ENCODE data around the gene ZNF892. TPM values are rescaled to one million over a fixed set of nuclear protein-coding genes. Genes with fewer than 3 reads are reported as not detected.

The ZNF892 gene
- 1 to 10 TPM; 4.1 to 7.2 TPM for total RNA-seq

DNA sequence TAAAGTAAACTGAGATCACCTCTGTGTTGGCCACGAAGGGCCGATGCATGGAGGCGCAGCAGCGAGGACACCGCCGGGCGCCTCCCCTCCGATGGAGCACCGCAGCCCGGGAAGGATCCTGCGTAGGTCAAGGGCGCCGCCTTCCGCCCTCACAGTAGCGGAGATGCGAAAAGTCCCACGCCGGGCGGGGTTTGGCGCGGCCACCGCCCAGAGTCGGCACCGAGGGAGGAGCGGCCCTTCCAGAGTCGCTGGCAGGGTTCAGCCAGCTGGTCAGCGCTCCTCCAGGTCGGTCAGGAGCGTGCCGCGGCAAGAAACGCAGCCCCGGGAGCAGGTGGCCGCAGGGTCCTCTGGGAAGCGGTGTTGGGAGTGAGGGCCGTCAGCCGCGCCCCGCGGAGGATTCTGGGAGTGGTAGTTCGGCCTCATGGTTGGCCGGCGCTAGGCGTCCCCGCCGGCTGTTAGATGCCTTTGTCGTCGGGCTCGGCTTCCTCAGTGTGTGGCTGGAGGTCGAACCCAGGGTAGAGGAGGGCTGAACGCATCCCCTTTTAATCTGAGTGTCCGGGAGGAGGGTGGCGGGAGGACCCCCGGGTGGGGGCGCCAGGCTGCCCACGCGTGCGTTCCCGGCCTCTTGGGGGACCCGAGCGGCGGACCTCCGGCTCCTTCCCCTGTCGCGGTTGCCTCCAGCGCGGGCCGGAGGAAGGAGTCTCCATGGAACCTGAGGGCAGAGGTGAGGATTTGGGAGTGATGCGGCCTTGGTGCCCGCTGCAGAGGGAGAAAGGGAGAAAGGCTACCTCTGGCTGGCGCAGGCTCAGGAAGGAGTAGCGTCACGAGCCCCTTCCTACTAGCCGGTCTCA, at the start of gene ZNF892:
Gene ZNF892 (plus strand): TSS at position 411 of the 851 bp plus-strand sequence. CDS start 295 bp downstream, at position 706.
- no peaks in the 10 kb centered on the region for H3K27me3 Mint-ChIP-seq (ENCODE audit: low read depth)

DNA sequence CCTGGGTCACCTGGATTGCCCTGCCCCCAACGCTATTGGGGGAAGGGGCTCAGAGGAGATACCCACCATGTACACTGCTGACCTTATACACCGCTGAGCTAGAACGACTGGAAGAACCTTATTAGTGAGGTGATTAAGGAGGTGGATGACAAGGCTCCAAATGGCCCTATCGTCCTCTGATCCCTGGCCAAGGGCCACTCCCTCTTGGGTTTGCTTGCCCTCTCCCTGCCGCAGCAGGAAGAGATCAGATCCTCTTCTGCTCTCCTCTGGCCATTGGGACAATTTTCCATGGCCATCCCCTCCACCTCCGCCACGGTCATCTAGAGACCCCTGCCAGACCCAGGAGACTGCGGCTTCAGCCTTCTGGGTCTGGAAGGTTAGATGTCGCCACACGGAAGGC, 48.9 kb upstream of the ZNF892 start:
- Mint-ChIP-seq H3K36me3 (ENCODE audit: insufficient read depth in 2 of 2) (peaks cover 18 to 25% of the 10 kb centered on the region in 2 donors), H3K4me1 (ENCODE audit: low read depth) (peaks cover 9% of the 10 kb centered on the region), H3K4me3 (peak overlapping the region; percentile 86 to 88), H3K27me3 (ENCODE audit: low read depth) (no peaks in the 10 kb centered on the region), H3K9me3 (peaks cover 5 to 11% of the 10 kb centered on the region in 2 donors), H3K27ac (no peak overlapping the region)
- ATAC-seq (replicated peaks in 1 of 2) (no peak), DNase-seq (no peak)

More for the DNA sequence above, at the start of gene ZNF892:
- H3K36me3 Mint-ChIP-seq (ENCODE audit: insufficient read depth in 2 of 2): peaks cover 27 to 36% of the 10 kb centered on the region in 2 donors
- H3K27ac Mint-ChIP-seq: peak within 1 kb of the TSS; percentile 93
- DNase-seq: peak; percentile 85 to 86
- ATAC-seq (replicated peaks in 1 of 2): peak; percentile 96 to 97
- H3K4me1 Mint-ChIP-seq (ENCODE audit: low read depth): peaks cover 25% of the 10 kb centered on the region
- H3K4me3 Mint-ChIP-seq: peak within 1 kb of the TSS; percentile 93 to 95
- peaks cover 17 to 18% of the 10 kb centered on the region in 2 donors for H3K9me3 Mint-ChIP-seq

DNA sequence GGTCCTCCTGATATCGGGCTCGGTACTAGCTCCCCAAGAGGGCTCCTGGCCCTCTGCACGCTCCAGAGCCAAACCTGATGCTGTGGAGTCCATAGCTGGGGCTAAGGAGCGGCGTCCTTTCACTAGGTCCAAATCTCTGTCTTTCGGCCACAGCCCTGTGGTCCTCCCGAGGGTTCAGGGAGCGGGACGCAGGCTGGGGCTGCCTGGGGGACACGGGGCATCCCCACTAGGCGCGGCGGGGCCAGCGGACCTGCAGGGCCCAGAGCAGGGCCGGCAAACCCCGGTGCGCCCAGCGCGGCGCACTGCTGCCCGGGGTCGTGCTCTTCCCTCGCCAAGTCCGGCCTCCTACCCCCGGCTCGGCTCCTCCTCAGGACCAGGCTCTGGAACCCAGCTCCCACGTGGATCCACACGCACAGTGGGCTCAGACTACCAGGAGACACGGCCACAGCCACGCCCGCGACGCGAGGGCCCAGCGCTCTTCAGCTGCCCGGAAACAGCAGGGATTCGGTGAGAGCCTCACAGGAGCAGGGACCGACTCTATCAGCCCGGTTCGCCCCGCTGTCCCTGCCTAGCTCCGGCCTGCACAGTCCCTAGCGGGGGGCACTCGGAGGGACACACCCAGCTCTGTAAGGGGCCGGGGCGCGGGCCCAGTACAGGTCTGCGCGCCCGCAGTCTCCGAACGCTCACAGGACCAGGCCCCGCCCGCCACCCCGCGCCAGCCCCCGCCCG, 48.3 kb upstream of the ZNF892 start:
- peak; percentile 69 to 80 for ATAC-seq (replicated peaks in 1 of 2)
- peaks cover 5 to 11% of the 10 kb centered on the region in 2 donors for H3K9me3 Mint-ChIP-seq
- DNase-seq: peak; percentile 3 to 39
- H3K27ac Mint-ChIP-seq: no peak overlapping the region
- H3K36me3 Mint-ChIP-seq (ENCODE audit: insufficient read depth in 2 of 2): peaks cover 16 to 20% of the 10 kb centered on the region in 2 donors
- no peaks in the 10 kb centered on the region for H3K27me3 Mint-ChIP-seq (ENCODE audit: low read depth)
- H3K4me1 Mint-ChIP-seq (ENCODE audit: low read depth): peaks cover 15% of the 10 kb centered on the region
- peak overlapping the region; percentile 86 to 88 for H3K4me3 Mint-ChIP-seq

DNA sequence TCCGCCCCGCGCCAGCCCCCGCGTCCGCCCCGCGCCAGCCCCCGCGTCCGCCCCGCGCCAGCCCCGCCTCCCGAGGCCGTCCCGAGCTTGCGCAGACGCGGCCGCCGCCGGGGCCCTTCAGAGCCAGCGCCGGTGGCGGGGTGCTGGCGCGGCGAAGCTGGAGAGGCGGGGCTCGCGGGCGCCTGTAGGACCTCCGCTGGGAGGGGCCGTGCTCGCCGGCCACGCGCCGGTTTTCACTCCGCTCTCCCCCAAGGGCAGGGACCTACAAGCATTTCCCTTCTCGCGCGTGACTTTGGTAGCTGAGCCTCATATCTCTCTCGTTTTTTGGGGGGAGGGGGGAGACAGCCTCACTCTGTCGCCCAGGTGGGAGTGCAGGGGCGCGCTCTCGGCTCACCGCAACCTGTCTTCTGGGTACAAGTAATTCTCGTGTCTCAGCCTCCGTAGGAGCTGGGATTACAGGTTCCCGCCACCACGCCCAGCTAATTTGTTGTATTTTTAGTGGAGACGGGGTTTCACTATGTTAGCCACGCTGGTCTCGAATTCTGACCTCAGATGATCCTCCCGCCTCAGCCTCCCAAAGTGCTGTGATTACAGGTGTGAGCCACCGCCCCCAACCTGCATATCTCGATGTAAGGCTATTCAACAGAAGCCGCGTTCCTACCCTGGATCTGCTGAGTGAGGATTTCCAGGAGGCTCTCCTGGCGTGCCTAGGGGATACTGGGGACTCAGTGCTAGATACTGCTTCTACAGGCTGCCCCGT, 47.5 kb upstream of the ZNF892 start, which contains the start of gene ZNF514:
Gene ZNF514 (minus strand): TSS at position 159 of the 760 bp plus-strand sequence. CDS start 6,595 bp downstream, outside the sequence.
- peaks cover 2 to 7% of the 10 kb centered on the region in 2 donors for H3K9me3 Mint-ChIP-seq
- H3K27me3 Mint-ChIP-seq (ENCODE audit: low read depth): no peaks in the 10 kb centered on the region
- peak within 1 kb of the TSS; percentile 89 to 96 for H3K4me3 Mint-ChIP-seq
- peak within 1 kb of the TSS; percentile 88 for H3K27ac Mint-ChIP-seq
- peak; percentile 96 for ATAC-seq (replicated peaks in 1 of 2)
- peaks cover 12 to 15% of the 10 kb centered on the region in 2 donors for H3K36me3 Mint-ChIP-seq (ENCODE audit: insufficient read depth in 2 of 2)
- peak; percentile 85 to 87 for DNase-seq
- peaks cover 23% of the 10 kb centered on the region for H3K4me1 Mint-ChIP-seq (ENCODE audit: low read depth)

DNA sequence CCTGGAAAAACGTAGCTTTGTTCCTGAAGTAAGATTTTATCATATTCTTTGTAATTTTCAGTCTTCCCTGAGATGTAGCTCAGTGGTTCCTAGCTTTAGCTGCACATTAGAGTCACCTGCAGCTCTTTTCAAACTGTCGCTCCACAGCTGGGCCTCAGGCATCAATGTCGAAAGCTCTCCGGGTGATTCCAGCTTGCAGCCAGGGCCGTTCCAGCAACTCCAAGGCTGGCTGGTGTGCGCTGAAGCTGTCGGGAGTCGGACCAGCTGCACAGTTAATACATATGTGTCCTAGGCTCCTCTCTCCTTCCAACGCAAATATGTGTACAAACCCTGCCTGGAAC, 42.3 kb upstream of the ZNF892 start:
- Mint-ChIP-seq H3K27me3 (ENCODE audit: low read depth) (no peaks in the 10 kb centered on the region), H3K36me3 (ENCODE audit: insufficient read depth in 2 of 2) (peaks cover 8 to 15% of the 10 kb centered on the region in 2 donors), H3K4me3 (peak overlapping the region; percentile 95 to 99), H3K27ac (peak overlapping the region; percentile 93), H3K9me3 (no peaks in the 10 kb centered on the region), H3K4me1 (ENCODE audit: low read depth) (peaks cover 37% of the 10 kb centered on the region)
- DNase-seq: no peak
- ATAC-seq (replicated peaks in 1 of 2): peak in 1 of 2 donors; percentile 2

DNA sequence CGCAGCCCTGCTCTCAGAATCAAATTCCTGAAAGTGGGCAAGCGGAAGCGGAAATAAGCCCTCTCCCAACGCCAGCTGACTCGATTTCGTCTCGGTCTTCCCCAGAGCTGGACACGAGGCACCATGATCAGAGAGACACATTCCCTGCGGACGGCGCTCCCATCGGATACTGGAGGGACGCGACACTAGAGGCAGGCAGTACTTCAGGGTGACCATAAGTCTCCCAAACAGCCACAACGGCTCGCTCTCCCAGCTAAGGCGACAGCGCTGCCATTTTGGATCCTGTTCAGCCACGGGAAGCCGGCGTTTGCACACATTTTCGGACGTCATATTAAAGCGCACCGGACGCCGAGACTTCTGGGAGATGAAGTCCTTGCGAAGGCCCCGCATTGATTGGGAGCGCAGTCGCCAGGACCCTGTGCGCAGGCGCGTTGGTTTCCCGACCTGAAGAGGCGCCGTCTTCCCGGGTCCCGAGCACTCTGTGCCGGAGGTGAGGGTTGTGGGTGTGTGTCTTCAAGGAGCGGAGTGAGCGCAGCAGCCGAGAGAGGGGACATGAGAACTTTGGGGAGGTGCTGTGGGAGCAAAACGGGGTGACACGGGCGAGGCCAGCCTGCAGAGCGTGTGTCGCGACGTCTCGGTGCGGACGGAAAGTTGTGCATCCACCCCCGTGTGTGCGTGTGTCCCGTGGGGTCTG, 41.8 kb upstream of the ZNF892 start, which contains the start of gene ZNF2:
Gene ZNF2 (plus strand): TSS at position 439 of the 694 bp plus-strand sequence. CDS start 10,418 bp downstream, outside the sequence.
- peak; percentile 96 for DNase-seq
- H3K27ac Mint-ChIP-seq: peak within 1 kb of the TSS; percentile 93

DNA sequence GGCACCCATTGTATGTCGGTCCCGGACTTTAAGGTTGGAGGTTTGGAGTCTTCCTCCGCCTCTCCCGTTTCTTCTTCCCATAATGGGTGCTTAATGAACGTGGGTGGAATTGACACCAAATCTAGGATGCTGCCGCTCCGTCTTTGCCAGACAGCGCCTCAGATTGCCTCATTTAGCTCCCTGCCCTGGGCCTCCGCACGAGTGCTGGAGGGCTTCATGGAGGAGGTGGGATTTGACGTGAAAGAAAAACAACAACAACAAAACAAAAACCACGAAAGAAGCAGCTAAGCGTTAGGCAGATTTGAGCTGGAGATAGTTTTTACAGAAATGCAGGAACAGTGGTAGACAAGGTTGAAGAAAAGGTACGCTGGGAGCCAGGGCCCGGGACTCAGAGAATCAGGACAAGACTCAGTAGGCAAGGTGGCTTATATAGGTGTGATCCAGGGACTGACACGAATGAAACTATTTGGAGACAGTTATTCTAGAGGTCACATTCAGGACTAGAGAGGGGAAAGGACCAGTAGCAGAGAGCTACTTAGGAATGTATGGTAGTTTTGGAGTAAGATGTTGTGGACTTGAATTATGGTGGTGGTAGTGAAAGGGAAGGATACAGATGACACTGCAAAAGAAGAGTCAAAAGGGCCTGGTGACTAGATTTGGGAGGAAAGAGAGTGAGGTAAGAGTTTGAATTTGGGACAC, 41.1 kb upstream of the ZNF892 start:
- ATAC-seq (replicated peaks in 1 of 2) (peak; percentile 6 to 8), DNase-seq (no peak)
- Mint-ChIP-seq H3K27ac (peak overlapping the region; percentile 93), H3K36me3 (ENCODE audit: insufficient read depth in 2 of 2) (peaks cover 8 to 15% of the 10 kb centered on the region in 2 donors), H3K9me3 (no peaks in the 10 kb centered on the region), H3K4me1 (ENCODE audit: low read depth) (peaks cover 37% of the 10 kb centered on the region), H3K4me3 (peak overlapping the region; percentile 95 to 99), H3K27me3 (ENCODE audit: low read depth) (no peaks in the 10 kb centered on the region)

More for the DNA sequence above, 41.8 kb upstream of the ZNF892 start, which contains the start of gene ZNF2:
- no peaks in the 10 kb centered on the region for H3K9me3 Mint-ChIP-seq
- peak; percentile 97 for ATAC-seq (replicated peaks in 1 of 2)
- H3K4me3 Mint-ChIP-seq: peak within 1 kb of the TSS; percentile 95 to 99
- peaks cover 37% of the 10 kb centered on the region for H3K4me1 Mint-ChIP-seq (ENCODE audit: low read depth)
- peaks cover 8 to 15% of the 10 kb centered on the region in 2 donors for H3K36me3 Mint-ChIP-seq (ENCODE audit: insufficient read depth in 2 of 2)
- no peaks in the 10 kb centered on the region for H3K27me3 Mint-ChIP-seq (ENCODE audit: low read depth)

DNA sequence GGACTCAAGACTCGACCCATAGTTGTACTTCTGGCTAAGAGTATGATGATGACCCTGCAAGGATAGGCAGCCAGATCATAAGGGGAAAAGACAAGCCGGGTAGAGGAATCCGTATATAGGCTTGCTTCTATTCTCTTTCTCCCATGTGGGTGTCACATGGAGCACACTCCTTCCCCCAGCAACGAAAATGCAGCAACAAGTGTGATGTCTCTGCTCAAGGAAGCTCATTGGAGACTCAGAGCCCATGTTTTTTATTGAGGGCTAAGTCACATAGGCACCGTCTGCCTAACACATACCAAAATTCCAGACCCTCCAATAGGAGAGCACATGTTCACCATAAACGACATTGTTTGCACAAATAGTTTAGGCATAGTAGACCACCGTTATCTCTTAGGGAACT, 35.4 kb upstream of the ZNF892 start:
- Mint-ChIP-seq H3K27me3 (ENCODE audit: low read depth) (no peaks in the 10 kb centered on the region), H3K27ac (no peak overlapping the region), H3K4me1 (ENCODE audit: low read depth) (peaks cover 11% of the 10 kb centered on the region), H3K9me3 (peaks cover 0 to 3% of the 10 kb centered on the region in 2 donors), H3K4me3 (no peak overlapping the region), H3K36me3 (ENCODE audit: insufficient read depth in 2 of 2) (peaks cover under 1 to 7% of the 10 kb centered on the region in 2 donors)
- DNase-seq (no peak), ATAC-seq (replicated peaks in 1 of 2) (no peak)

DNA sequence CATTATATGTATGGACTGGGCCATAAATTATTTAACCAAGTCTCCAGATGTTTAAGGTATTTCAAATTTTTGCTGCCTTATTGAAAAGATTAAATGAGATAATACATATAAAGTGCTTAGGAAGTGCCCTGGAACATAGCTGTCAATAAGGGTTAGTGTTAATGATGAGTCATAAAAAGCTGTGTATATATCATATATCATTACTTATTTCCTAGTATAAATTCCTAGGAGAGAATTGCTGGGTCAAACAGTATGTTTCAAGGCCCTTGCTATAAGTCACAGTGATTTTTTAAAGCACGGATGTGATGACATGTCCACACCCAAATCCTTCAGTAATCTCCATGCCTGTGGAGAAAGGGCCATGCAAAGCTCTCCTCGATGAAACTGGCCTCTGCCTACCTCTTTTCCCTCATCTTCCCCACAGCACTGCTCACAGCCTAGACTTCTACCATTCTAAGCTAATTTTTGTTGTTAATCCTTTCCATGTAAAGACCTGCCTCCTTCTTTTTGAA, 33.2 kb upstream of the ZNF892 start:
- H3K4me1 Mint-ChIP-seq (ENCODE audit: low read depth): peaks cover 9% of the 10 kb centered on the region
- H3K27me3 Mint-ChIP-seq (ENCODE audit: low read depth): no peaks in the 10 kb centered on the region
- H3K36me3 Mint-ChIP-seq (ENCODE audit: insufficient read depth in 2 of 2): peaks cover 7 to 19% of the 10 kb centered on the region in 2 donors
- no peak overlapping the region for H3K4me3 Mint-ChIP-seq
- DNase-seq: no peak
- H3K27ac Mint-ChIP-seq: no peak overlapping the region
- no peak for ATAC-seq (replicated peaks in 1 of 2)
- peaks cover 2 to 3% of the 10 kb centered on the region in 2 donors for H3K9me3 Mint-ChIP-seq

DNA sequence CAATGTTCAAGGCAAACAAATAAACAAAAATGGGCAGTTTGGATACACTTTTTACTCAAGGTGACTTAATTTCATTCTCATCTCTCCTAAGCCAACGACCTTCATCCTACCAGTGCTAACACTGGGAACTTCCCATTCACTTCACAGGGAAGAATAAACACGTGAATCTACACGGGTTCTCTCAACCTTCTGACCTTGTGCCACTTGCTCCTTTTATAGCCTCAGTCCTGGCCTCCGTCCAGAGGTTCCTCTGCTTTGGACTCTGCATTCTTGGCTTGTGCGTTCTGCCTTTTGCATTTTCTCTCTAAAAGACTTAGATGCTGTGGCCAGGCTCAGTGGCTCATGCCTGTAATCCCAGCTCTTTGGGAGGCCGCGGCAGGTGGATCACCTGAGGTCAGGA, 27.9 kb upstream of the ZNF892 start:
- peaks cover 2% of the 10 kb centered on the region for H3K4me1 Mint-ChIP-seq (ENCODE audit: low read depth)
- H3K9me3 Mint-ChIP-seq: peaks cover 15 to 18% of the 10 kb centered on the region in 2 donors
- no peaks in the 10 kb centered on the region for H3K27me3 Mint-ChIP-seq (ENCODE audit: low read depth)
- H3K4me3 Mint-ChIP-seq: no peak overlapping the region
- no peak for ATAC-seq (replicated peaks in 1 of 2)
- peaks cover 37 to 65% of the 10 kb centered on the region in 2 donors for H3K36me3 Mint-ChIP-seq (ENCODE audit: insufficient read depth in 2 of 2)
- DNase-seq: no peak
- H3K27ac Mint-ChIP-seq: no peak overlapping the region

DNA sequence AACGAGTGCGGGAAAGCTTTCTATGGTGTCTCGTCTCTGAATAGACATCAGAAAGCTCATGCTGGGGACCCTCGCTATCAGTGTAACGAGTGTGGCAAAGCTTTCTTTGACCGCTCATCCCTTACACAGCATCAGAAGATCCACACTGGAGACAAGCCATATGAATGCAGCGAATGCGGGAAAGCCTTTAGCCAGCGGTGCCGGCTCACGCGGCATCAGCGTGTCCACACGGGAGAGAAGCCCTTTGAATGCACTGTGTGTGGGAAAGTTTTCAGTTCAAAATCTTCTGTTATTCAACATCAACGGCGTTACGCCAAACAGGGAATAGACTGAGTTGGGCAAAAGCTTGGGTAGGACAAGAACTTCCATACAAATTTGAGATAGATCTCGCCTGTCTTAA, 25.5 kb upstream of the ZNF892 start:
- Mint-ChIP-seq H3K4me3 (no peak overlapping the region), H3K9me3 (peaks cover 15 to 19% of the 10 kb centered on the region in 2 donors), H3K36me3 (ENCODE audit: insufficient read depth in 2 of 2) (peaks cover 37 to 63% of the 10 kb centered on the region in 2 donors), H3K27ac (no peak overlapping the region), H3K27me3 (ENCODE audit: low read depth) (no peaks in the 10 kb centered on the region), H3K4me1 (ENCODE audit: low read depth) (no peaks in the 10 kb centered on the region)
- no peak for ATAC-seq (replicated peaks in 1 of 2)
- DNase-seq: no peak
